Kidney capillary endothelial cell (primary cell): ENCODE data around the gene SLC5A2.

Source experiments
- DNase-seq: peaks from one replicate; pipeline ENCODE4 v3.0.0-alpha.2; 2018; ENCODE audit warnings: low spot score

The SLC5A2 gene

DNA sequence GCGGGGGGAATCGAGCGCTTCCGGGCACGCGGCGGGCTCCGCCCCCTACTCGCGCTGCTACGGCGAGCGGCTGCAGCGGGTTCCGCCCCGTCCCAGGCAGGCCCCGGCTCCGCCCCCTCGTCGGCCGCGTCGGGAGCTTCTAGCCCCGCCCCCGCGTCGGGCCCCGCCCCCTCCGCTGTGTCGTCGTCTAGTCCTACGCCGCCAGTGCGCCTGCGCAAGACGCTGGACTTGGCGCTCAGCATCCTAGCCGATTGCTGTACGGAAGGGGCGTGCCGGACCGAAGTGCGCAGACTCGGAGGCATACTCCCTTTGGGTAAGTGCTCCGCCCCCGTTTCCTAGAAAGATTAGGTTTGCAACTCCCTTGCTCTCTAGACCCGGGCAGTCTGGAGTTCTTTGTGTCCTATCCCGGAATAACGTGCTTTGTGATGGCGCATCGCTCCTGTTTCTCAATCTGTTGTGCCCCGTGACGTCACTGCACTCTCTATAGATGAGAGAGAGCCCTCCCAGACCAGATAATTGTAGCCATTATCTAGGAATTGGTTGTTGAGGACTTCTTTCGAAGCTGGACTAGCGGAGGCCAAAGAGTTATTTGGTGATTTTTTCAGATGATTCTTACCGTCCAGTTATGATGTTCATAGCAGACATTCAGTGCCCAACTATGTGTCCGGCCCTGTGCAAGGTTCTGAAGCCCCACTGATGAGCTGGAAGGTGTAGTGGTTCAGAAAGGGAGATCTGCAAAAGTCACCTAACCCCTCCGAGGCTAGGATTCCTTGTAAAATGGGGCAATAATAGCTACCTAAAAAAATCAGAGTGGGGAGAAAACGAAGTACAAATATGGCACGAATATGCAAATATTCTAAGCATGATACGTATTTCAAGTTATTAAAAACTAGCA, 23.0 kb upstream of the SLC5A2 start:
- DNase-seq: peak; percentile 98

DNA sequence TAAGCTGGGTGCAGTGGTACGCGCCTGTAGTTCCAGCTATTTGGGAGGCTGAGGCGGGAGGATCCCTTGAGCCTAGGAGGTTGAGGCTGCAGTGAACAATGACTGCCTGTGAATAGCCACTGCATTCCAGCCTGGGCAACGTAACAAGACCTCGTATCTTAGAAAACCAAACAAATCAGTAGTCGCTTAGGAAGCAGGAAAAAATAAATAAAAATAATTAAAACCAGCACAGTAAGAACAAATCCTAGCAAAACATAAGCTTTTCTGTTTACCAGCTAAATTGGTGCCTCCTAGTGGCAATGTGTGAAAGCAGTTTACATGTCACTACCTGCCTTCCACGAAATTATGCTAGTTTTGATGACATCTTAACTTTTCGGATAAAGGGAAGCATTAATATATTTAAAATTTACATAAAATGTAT, 22.3 kb upstream of the SLC5A2 start:
- DNase-seq: peak; percentile 48

DNA sequence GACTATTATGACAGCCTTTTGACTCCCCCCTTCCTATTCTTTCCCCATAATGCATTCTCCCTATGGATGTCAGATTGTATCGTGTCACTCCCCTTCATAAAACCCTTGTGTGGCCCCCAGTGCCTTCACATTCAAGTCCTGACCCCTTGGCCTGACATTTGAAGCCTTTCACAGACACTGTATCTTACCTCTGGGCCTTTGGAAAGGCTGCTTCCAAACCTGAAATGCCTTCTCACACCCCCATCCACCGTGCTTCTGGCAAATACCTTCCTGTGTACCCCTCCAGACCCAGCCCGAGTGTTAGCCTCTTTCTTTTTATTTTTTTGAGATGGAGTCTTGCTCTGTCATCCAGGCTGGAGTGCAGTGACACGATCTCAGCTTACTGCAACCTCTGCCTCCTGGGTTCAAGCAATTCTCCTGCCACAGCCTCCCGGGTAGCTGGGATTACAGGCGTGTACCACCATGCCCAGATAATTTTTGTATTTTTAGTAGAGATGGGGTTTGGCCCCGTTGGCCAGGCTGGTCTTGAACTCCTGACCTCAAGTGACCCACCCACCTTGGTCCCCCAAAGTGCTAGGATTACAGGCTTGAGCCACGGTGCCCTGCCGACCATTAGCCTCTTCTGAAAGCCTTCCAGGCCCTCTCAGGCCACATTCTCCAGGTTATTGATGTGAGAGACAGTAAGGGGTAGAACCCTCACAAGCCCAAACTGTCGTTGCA, 21.6 kb upstream of the SLC5A2 start:
- no peak for DNase-seq

DNA sequence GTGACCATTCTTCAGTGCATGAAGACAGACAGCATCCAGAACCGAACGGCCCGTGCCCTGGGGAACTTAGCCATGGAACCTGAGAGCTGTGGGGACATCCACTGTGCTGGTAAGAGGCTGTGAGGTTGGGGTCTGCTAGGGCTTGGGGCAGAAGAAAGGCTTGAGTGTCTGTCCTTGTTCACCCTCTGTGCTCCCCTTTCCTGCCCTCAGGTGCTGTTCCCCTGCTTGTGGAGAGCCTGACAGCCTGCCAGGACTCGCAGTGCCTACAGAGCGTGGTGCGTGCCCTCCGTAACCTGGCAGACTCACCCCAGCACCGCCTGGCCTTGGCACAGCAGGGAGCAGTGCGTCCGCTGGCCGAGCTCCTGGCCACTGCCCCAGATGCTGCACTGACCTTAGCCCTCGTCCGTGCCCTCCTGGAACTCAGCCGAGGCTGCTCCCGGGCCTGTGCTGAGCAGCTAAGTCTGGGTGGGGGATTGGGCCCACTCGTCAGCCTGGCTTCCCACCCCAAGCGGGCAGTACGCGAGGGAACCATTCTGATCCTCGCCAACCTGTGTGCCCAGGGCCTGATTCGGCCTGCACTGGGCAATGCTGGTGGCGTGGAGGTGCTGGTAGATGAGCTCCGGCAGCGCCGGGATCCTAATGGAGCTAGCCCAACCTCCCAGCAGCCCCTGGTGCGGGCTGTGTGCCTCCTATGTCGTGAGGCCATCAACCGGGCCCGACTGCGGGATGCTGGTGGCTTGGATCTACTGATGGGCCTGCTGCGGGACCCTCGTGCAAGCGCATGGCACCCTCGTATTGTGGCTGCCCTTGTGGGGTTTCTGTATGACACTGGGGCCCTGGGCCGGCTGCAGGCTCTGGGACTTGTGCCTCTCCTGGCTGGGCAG, 20.8 kb upstream of the SLC5A2 start:
- no peak for DNase-seq

DNA sequence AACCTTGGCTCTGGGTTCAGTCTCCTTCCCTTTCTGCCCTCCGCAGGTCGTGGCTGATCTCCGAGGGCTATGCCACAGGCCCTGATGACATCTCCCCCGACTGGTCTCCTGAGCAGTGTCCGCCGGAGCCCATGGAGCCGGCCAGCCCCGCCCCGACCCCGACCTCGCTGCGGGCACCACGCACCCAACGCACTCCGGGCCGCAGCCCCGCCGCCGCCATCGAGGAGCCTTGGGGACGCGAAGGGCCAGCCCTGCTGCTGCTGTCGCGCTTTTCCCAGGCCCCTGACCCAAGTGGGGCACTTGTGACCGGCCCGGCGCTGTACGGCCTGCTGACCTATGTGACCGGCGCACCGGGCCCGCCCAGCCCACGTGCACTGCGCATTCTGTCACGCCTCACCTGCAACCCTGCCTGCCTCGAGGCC, 18.6 kb upstream of the SLC5A2 start:
- DNase-seq: no peak

DNA sequence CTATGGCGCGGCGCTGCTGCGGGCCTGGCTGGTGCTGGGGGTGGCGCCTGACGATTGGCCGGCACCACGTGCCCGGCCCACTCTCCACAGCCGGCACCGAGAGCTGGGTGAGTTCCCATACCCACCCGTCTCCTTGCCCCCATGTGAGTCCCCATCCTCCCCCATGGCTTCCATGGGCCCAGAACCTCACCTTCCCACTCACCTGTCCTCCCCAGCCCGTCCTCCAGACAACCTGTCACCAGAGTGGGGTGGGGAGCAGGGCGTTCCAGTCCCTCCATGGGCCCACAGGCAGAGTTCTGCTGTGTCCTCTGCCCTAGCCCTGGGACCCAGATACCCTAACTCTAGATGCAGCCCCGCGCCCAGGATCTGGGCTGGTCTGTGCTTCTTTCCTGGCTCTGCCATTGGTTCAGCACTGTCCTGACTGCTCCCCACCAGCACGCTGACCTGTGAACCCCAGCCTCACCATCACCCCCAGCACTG, 18.1 kb upstream of the SLC5A2 start:
- no peak for DNase-seq

DNA sequence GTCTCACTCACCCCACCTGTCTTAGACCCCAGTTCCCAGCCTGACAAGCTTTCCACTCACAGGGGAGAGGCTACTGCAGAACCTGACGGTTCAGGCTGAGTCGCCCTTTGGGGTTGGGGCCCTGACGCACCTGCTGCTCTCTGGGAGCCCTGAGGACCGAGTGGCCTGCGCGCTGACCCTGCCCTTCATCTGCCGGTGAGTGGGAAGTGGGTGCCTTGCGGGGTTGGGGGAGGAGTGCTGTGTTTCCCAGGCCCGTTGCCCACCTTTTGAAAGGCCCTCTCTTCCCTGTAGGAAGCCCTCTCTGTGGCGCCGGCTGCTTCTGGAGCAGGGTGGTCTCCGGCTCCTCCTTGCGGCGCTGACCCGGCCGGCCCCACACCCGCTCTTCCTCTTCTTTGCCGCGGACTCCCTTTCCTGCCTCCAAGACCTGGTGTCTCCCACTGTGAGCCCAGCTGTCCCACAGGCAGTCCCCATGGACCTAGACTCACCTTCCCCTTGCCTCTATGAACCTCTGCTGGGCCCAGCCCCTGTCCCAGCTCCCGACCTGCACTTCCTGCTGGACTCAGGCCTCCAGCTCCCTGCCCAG, 17.0 kb upstream of the SLC5A2 start:
- no peak for DNase-seq

DNA sequence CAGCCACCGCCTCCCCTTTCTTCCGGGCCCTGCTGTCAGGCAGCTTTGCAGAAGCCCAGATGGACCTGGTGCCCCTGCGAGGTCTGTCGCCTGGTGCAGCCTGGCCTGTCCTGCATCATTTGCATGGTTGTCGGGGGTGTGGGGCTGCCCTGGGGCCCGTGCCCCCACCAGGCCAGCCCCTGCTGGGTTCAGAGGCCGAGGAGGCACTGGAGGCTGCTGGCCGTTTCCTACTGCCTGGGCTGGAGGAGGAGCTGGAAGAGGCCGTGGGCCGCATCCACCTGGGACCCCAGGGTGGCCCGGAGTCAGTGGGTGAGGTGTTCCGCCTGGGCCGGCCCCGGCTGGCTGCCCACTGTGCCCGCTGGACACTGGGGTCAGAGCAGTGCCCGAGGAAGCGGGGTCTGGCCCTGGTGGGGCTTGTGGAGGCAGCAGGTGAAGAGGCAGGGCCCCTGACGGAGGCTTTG, 16.5 kb upstream of the SLC5A2 start:
- DNase-seq: no peak

DNA sequence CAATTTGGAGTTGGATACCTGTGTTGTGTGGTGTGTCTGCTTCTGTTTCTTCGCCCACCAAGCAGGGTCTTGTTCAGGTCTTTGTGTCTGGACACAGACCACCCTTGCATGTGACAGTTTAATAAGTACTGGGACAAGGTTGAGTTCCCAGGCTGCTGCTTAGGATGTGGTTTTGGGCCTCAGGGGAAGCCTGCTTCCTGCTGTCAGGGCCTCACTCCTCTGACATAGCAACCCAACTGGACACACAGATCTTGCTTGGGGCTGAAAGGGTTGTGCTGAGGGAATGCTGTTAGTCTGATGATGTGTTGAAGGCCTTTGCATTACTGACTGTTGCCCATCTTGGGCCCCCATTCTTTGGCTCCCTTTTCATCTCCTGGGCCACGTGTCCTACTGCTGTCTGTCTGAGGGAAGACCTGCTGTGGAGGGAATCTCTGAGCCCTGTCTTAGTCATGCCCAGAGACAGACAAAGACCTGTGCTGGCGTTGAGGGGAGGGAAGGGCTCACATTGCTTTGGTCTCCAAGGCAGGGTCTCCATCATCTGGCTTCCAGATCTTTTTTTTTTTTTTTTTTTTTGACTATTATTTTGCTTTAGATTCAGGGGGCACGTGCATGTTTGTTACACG, 15.7 kb upstream of the SLC5A2 start:
- no peak for DNase-seq

DNA sequence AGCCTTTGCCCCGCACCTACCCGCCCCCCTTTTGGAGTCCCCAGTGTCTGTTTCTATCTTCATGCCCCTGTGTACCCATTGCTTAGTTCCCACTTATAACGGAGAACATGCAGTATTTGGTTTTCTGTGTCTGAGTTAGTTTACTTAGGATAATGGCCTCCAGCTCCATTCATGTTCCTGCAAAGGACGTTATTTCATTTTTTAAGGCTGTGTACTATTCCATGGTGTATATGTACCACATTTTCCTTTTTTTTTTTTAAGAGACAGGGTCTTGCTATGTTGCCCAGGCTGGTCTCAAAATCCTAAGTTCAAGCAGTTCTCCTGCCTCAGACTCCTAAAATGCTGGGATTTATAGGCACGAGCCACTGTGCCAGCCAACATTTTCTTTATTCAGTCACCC, 15.1 kb upstream of the SLC5A2 start:
- DNase-seq: no peak

DNA sequence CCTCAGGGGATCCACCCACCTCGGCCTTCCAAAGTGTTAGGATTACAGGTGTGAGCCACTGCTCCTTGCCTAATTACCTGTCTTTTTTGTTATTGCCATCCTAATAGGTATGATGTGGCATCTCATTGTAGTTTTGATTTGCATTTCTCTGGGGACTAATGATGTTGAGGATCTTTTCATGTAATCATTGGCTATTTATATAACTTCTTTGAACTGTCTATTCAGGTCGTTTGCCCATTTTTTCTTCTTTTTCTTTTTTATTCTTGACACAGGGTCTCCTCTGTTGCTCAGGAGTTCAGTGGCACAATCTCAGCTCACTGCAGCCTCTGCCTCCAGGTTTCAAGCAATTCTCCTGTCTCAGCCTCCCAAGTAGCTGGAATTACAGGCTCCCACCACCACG, 12.3 kb upstream of the SLC5A2 start:
- DNase-seq: no peak

DNA sequence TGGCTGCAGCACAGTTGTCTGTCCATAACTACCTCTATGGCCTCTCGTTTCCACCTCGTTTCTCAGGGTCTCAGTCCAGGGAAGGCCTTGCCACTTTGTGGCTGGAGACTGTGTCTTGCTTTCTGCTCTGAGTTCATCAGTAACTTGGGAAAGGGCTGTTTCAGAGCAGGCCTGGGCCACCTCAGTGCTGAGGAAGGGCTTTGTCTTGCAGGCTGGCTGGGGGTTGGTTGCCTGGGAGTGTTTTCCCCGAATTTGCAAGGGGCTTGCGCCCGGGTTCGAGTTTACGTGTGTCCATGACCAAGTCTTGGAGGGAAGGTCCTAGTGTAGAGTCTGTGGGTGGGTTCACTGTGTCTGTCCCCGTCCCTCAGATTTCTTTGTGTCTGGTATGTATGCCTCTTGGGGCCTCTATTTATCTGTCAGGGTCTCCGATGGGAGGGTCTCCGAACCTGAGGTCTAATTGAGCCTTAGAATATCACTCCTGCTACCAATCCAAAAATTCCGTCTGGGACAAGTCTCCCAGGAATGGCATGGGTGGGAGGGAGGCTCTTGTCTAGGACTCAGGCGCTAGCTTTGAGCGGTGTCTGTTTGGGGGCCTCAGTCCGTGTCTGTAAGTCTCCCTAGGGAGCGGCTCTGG, 11.6 kb upstream of the SLC5A2 start:
- no peak for DNase-seq

DNA sequence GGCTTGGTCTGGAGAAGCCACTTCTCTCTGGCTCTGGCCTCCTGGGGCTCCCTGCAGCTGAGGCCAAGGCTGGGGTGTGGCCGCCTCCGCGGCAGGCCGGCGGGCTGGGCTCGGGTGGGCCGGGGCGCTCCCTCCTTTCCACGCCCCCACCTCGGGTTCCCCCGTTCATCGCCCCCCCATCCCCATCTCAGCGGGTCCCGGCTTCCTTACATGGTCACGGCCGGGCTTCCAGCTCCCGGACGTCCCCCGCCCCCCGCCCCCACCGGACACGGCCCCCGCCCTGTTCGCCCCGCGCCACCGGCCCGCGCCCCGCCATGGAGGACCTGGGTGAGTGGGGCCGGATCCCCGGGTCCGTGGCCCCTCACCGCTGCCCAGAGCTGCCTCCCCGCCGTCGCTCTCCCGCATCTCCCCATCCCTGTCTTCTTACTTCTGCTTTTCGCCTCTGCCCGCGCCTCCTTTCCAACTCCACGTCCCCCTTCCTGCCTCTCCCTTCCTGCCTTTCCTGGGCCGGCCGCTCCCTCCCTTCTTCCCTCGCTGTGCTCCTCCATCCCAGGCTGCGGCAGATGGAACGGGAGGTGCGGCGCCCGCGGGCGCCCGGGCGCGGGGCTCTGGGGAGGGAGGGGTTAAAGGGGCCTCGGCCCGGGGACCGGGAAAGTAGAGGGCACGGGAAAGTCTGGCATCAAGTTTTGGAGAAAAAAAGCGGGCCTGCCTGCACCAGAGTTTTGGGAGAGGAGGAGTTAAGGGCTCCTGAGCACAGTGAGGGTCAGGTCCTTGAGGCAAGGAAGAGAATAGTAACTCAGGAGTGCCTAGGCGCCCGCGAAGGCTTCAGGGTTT, 10.8 kb upstream of the SLC5A2 start, which contains the start of gene TGFB1I1:
Gene TGFB1I1 (plus strand): TSS at position 278 of the 834 bp plus-strand sequence. CDS start 37 bp downstream, at position 315.
- DNase-seq: peak; percentile 46

DNA sequence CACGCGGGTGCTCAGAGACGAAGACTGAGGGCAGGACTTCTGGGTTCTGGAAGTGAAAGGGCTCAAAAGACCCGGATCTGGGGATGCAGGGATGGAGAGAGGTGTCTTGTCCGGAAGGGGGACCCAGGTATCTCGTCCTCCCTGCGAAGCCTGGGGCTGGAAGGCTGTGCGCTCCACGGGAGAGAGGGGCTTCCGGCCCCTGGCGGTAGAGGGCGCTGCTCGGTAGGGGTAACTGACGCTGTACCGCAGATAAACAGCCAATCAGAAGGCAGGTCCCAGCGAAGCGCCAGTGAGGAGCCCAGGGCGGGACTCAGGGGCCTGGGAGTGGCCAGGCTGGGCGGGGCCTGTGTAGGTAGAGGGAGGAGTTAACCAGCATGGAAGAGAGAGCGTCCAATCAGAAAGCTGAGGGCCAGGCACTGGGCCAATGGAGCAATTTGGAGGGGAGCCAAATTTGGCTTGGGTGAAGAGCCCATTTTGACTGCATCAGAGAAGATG, 10.2 kb upstream of the SLC5A2 start:
- peak; percentile 78 for DNase-seq

DNA sequence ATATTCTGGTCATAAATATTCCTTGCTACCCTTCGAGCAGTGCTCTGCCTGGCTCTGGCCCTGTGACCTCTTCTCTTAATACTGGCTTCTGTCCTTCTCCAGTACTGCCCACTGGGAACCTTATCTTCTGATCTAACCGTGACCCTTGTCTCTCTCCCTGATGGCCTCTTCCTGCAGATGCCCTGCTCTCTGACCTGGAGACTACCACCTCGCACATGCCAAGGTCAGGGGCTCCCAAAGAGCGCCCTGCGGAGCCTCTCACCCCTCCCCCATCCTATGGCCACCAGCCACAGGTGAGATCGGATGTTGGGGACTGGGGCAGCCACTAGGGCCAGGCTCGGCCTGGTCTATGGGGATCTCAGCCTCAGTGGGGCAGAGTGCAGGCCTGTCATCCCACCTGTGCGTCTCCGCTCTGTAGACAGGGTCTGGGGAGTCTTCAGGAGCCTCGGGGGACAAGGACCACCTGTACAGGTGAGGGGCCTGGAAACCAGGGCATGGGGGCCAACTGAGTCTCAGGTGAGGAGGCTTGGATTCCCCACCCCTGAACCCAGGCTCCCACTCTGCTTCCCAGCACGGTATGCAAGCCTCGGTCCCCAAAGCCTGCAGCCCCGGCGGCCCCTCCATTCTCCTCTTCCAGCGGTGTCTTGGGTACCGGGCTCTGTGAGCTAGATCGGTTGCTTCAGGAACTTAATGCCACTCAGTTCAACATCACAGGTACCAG, 9.5 kb upstream of the SLC5A2 start:
- no peak for DNase-seq

DNA sequence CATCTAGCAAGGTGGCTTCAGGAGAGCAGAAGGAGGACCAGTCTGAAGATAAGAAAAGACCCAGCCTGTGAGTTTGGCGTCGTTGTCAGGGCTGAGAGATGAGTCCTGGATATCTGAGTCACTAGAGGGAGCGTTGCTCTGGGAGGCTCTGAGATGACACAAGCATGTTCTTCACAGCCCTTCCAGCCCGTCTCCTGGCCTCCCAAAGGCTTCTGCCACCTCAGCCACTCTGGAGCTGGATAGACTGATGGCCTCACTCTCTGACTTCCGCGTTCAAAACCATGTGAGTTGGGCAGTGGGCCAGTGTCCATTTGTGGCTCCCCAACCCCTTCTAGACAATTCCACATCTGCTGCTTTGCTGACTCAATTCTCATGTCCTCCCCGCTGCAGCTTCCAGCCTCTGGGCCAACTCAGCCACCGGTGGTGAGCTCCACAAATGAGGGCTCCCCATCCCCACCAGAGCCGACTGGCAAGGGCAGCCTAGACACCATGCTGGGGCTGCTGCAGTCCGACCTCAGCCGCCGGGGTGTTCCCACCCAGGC, 8.7 kb upstream of the SLC5A2 start:
- no peak for DNase-seq

DNA sequence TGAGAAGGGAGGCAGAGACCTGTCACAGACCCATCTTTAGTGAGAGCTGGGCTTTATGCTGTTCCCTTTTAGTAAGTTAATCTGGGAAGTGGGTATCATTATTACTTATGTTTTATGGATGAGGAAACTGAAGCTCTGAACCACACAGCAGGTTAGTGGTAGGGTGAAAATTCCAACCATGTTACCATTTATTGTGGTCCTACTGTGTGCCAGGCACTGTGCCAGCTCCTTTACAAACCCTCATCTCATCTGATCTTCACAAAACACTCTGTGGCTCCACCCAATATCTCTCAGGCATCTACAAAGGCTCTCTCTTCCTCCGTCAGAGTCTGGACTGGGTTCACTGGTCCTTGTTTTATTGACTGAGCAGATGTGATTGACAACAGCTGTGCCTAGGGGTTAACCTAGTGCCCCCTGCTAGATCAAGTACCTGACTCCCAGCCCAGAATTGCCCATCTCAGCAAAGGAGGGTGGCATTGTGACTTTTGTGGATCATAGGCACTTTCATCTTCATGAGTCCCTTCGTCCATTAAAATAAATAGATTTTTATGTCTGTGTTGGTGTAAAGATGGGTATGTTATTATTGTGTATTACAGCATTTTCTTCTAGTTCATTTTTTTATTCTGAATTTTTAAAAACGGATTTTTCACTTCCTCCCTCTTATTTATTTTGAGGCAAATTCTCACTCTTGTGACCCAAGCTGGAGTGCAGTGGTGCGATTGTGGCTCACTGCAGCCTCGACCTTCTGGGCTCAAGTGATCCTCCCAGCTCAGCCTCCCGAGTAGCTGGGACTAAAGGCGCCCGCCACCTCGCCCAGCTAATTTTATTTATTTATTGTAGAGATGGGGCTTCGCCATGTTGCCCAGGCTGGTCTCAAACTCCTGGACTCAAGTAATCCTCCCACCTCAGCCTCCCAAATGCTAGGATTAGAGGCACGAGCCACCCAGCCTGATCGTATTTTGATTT, 7.9 kb upstream of the SLC5A2 start:
- DNase-seq: no peak
